Hindlimb muscle (tissue), 1 donor: ENCODE measurements around the gene SNCG. TPM values are rescaled to one million over a fixed set of nuclear protein-coding genes. Genes with fewer than 3 reads are reported as not detected.
"Not testable (repeated sequence)": the region's sequence is repeated elsewhere in the genome, so short reads cannot be mapped to it uniquely, and the experiment has no call there.

Source experiments
- DNase-seq: peaks from one replicate; pipeline ENCODE4 v3.0.0-alpha.2; 2013
- polyA plus RNA-seq: library from polyadenylated mRNA; unstranded; fragments of 120-200 nt; gene quantifications from one replicate; pipeline ENCODE4 v1.2.1, GENCODE V29; 2013; ENCODE audit not compliant: insufficient read length

SNCG gene
- polyA plus RNA-seq, 1 donor: 4.7 TPM

DNA sequence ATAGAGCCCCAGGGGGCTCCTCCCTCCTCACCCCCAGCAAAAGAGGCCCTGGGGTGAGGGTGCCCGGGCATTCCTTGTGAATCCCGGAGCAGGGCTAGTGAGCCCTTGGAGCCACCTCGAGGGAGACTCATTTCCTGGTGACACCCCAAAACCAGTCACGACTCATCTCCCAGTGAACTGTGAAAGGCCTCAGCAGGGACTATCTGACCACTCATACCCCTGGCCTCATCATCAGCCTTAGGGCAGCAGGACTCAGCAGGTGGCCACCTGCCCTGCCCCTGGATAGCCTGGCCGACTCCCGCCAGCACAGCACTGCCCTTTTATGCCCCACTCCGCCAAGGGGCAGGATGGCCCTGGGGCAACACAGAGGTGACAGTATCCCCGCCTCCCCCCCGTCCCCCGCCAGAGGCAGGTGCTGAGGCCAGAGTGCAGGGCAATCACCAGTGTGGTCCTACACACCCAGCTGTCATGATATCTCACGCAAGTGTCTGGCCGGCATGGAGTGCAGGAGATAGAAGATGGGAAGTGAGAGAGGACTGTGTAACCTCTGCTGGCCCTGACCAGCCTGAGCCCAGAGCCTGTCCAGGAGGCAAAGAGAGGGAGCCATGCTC is 3.2 kb downstream of the SNCG start:
- DNase-seq: no peak

DNA sequence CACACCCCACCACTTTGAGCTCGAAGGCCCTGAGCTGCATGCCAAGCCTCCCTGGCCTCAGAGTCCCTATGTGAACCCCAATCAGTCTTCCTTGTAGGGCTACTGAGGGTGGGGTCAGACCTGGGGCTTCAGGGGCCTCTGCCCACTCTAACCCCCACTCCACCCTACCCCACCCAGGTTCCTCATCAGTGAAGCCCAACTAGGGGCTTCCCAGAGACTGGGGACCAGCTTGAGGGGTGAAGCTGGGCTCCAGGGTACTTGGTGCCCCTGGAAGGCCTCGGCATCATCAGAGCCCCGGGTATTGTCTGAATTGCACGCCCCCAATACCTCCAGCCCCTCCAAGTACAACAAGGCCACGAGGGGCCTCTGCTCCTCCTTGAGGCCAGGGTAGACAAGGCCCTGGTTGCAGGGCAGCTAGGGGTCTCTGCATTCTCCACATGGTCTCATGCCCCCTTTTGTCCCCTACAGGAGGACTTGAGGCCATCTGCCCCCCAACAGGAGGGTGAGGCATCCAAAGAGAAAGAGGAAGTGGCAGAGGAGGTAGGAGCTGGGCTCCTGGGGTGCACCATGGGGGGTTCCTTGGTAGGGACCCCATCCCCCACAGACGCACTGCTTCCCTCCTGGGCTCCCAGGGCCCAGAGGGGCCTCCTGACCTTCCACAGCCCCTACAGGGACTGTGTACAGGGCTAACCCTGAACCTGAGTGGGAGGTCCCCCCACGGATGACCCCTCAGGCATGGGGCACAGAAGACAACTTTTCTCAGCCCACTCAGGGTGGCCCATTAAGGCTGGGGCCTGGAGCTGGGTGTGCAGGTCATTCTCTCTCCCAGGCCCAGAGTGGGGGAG is 4.0 kb downstream of the SNCG start:
- DNase-seq: no peak

DNA sequence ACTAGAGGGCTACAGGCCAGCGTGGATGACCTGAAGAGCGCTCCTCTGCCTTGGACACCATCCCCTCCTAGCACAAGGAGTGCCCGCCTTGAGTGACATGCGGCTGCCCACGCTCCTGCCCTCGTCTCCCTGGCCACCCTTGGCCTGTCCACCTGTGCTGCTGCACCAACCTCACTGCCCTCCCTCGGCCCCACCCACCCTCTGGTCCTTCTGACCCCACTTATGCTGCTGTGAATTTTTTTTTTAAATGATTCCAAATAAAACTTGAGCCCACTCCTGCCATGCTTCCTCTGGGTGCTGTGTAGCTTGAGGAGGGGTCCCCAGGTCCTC is 4.5 kb downstream of the SNCG start:
- DNase-seq: no peak

DNA sequence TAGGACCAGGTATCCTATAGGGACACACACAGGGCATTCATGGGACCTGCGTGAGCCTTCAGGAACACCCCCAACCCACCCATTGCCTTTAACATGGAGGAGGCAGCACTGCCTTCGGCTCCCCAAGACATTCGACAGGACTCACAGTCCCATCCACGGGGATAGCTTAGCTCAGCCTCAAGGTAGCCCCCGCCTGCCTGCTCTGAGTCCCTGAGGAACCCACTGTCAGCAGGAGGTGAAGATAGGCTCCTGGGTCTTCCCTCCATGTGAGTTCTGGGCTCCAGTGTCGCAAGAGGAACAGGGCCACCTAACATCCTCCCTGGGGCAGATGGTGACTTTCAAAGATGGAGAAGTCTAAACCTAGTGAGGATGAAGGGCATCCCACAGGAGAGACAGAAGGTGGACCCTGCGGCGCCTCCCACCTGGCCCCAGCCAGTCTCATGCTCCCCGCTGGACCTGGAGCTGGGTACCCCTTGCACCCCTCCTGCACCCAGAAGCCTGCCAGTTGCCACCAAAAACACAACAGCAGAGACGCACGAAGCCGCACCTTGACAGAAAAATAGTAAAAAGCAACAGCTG is 5.0 kb downstream of the SNCG start:
- DNase-seq: no peak

- no peak for DNase-seq
Measured at GRCh38 chr10:86964061-86964846, 5.9 kb downstream of the SNCG start.

DNA sequence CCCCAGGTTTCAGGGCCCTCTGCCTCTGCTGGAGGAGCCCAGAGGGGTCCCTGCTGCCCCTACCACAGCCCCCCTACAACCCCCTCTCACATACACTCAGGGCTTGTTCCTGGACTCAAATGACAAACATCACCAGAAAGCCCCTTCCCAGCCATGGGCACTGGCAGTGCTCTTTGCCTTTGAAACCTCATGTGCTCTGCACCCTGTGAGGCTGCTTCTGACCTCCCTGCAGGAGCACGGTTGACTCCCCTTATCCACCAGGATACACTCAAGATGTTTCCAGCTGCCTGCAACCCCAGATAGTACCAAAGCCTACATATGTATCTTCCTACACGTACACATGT is 6.4 kb downstream of the SNCG start:
- no peak for DNase-seq

DNA sequence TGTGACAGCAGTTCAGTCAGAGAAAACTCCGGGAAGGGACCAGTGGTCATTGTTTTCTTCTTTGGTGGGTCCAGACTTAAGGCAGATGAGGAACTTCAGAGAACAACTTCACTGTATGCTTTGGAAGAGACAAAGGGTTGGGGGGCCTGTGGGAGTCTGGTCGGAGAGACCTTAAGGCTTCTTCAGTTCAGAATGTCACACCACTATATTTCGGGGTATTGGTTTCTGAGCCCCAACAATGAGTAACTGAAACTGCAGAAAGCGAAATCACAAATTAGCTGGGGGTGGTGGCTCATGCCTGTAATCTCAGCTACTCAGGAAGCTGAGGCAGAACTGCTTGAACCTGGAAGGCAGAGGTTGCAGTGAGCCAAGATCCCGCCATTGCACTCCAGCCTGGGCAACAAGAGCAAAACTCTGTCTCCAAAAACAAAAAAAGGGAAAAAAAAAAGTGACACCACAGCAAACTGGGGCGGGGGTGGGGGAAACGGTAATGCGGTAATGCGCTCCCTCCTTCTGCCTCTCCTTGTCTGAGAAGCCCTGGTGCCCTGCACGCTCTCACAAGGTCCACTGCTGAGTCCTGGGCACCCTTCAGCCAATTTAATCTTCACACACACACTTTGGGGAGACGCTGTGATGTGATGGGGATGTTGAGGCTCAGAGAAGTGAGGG is 7.7 kb downstream of the SNCG start:
- DNase-seq: no peak

DNA sequence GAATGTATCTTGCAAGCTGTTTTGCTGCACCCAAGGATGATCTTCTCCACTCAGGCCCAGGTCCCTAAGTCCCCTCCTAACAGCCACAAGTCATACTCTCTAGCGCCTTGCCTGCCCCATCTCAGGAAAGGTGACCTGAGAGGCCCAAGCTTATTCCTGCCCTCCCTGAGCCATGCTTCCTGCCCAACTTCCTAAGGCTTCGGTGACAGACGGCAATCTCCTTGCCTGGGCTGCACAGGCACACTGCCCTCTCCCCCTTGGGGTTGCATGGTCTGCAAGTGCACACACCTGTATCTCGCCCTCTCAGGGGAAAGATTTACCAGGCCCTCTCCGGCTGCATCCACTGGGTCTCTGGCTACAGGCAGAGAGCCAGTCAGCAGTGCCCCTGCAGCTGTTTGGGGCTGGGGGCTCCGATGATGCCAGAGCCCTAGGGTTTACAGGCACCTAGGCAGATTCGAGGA is 9.1 kb downstream of the SNCG start:
- no peak for DNase-seq

- DNase-seq: no peak
Measured at GRCh38 chr10:86968271-86968993, 10.0 kb downstream of the SNCG start, which contains the start of gene ADIRF. ADIRF (plus strand) TSS chr10:86968482; CDS start chr10:86968545, 63 bp downstream.

GRCh38 chr10:86968994-86969355 is 10.6 kb downstream of the SNCG start:
- no peak for DNase-seq

GRCh38 chr10:86969421-86970041 is 11.1 kb downstream of the SNCG start:
- peak; percentile 62 for DNase-seq

DNA sequence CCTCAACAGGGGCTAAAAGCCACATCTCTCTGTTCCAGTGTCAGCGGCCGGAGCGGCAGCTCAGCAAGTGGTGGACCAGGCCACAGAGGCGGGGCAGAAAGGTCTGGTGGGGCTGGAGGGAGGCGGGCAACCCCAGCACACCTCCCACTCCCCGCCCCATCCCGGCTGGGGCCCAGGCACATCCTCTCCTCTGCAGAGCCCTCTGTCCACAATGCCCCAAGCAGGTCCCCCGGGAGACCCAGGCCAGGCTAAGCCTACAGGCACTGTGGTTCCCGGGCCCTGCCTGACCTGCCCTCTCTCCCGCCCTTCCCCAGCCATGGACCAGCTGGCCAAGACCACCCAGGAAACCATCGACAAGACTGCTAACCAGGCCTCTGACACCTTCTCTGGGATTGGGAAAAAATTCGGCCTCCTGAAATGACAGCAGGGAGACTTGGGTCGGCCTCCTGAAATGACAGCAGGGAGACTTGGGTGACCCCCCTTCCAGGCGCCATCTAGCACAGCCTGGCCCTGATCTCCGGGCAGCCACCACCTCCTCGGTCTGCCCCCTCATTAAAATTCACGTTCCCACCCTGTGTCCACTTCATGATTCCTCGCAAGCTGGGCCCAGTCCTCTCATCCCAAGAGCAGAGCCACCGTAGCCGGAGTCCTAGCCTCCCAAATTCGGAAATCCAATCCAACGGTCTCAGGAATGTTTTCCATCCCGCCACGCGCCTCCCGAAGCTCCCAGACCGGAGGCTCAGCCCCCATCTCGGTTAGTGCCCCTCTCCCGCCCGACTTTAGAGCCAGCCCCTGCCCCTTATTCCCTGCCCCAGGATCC is 12.0 kb downstream of the SNCG start:
- DNase-seq: no peak

- no peak for DNase-seq
Measured at GRCh38 chr10:86970982-86971231, 12.5 kb downstream of the SNCG start.

GRCh38 chr10:86971232-86971991 is 13.0 kb downstream of the SNCG start:
- peak; percentile 91 for DNase-seq

DNA sequence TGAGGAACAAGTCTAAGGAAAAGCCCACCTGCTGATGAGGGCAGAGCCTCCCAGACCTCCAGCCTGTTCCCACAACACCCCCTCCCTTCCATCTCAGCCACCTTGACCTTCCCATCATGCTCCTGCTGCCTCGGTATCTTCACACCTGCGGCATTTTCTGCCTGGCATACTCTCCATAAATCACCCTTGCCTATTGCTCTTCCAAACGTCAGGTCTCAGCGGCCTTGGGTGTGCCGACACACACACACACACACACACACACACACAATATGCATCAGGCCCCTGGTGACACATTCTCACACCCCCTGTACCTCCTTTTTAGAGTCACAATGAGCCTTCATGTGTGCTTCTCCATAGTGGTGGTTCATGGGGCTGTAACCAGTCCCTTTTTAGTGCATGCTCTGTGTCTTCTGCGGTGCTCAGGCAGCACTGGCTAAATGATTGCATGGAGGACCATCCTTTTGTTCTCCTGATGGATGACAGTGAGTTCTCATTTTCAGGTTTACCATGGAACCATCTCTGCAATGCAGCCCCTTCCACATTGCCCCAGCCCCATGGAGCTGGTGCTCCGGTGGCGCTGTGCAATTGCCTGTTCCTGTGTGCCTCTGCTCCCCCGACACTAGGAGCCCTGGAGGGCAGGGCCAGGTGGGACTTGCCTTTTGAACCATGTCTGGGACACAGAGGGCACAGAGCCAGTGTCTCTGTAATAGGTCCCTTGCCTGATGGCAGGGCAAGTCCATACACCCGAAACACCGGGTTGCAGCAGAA is 14.4 kb downstream of the SNCG start:
- DNase-seq: no peak

DNA sequence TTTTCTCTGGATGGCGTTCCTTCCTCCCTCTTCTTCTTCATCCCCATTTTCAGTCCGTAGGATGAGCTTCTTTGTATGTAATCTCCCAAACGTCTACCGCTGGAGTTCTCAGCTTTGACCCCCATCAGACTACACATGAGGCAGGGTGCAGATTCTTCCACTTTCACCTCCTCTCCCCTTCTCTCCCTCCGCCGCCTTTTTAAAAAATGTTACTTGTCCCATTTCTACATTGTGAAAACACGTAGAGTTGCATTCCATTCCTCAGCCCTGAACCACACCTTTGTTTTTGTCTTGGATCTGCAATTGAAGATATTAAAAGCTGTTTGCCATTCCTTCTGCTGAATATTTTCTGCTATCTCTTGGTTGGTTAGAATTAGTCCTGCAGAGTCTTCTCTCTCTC is 16.1 kb downstream of the SNCG start:
- DNase-seq: no peak

GRCh38 chr10:86976362-86977056 is 18.1 kb downstream of the SNCG start:
- DNase-seq: no peak

- DNase-seq: not testable (repeated sequence)
Measured at GRCh38 chr10:86978457-86978856, 20.1 kb downstream of the SNCG start.
